ENCODE data around the gene DISC1. TPM values are rescaled to one million over a fixed set of nuclear protein-coding genes. Genes with fewer than 3 reads are reported as not detected.

The DISC1 gene
- total and polyA plus RNA-seq, 2 donors (not counting 1 experiment from before 2014, with no cell fraction given), result 2.0 to 4.3 TPM

GRCh38 chr1:232062967-232063366 is 436.4 kb downstream of the DISC1 start:
- TF ChIP-seq EZH2 (IDR thresholded peaks at IDR 0.05; ENCODE audit: low read length, missing control alignments), result no peak
- TF ChIP-seq, protein P1, sequence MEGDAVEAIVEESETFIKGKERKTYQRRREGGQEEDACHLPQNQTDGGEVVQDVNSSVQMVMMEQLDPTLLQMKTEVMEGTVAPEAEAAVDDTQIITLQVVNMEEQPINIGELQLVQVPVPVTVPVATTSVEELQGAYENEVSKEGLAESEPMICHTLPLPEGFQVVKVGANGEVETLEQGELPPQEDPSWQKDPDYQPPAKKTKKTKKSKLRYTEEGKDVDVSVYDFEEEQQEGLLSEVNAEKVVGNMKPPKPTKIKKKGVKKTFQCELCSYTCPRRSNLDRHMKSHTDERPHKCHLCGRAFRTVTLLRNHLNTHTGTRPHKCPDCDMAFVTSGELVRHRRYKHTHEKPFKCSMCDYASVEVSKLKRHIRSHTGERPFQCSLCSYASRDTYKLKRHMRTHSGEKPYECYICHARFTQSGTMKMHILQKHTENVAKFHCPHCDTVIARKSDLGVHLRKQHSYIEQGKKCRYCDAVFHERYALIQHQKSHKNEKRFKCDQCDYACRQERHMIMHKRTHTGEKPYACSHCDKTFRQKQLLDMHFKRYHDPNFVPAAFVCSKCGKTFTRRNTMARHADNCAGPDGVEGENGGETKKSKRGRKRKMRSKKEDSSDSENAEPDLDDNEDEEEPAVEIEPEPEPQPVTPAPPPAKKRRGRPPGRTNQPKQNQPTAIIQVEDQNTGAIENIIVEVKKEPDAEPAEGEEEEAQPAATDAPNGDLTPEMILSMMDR (conservative IDR thresholded peaks at IDR 0.05 in 1 of 2, IDR thresholded peaks at IDR 0.05 in 1 of 2; ENCODE audit: low read depth in 1 of 2, low read length in 2 of 2), result no peak
- no peaks in the 10 kb centered on the region for H3K79me2 ChIP-seq (ENCODE audit: control insufficient read depth, insufficient read depth, low read length)
- H3K9me3 ChIP-seq (ENCODE audit: control insufficient read depth, insufficient read depth, low read depth, low read length), result no peaks in the 10 kb centered on the region
- no peaks in the 10 kb centered on the region for H3K4me1 ChIP-seq (ENCODE audit: control insufficient read depth, extremely low read depth, insufficient read depth, low read length)
- H3K4me3 ChIP-seq (replicated peaks in 1 of 4; ENCODE audit: control extremely low read depth in 1 of 4, insufficient read depth in 1 of 4, low read depth in 3 of 4, low read length in 4 of 4), result no peak overlapping the region
- H3K4me2 ChIP-seq (ENCODE audit: extremely low read depth, insufficient read depth, low read length), result no peak overlapping the region
- DNase-seq (ENCODE audit: low read depth in 2 of 2), result no peak
- H3K36me3 ChIP-seq (ENCODE audit: control insufficient read depth, insufficient read depth, low read length), result no peaks in the 10 kb centered on the region
- no peaks in the 10 kb centered on the region for H4K20me1 ChIP-seq (ENCODE audit: control insufficient read depth, extremely low read depth, insufficient read depth, low read length)
- H3K27ac ChIP-seq (ENCODE audit: insufficient read depth, low read length), result no peak overlapping the region
- H2AFZ ChIP-seq (ENCODE audit: low read length), result no peak overlapping the region
- no peak overlapping the region for H3K9ac ChIP-seq (ENCODE audit: insufficient read depth, low read length)
- no peaks in the 10 kb centered on the region for H3K27me3 ChIP-seq (ENCODE audit: control insufficient read depth, insufficient read depth, low read length)

- H3K9me3 ChIP-seq (ENCODE audit: control insufficient read depth, insufficient read depth, low read depth, low read length), result no peaks in the 10 kb centered on the region
- no peaks in the 10 kb centered on the region for H4K20me1 ChIP-seq (ENCODE audit: control insufficient read depth, extremely low read depth, insufficient read depth, low read length)
- H3K4me1 ChIP-seq (ENCODE audit: control insufficient read depth, extremely low read depth, insufficient read depth, low read length), result no peaks in the 10 kb centered on the region
- no peak overlapping the region for H3K4me2 ChIP-seq (ENCODE audit: extremely low read depth, insufficient read depth, low read length)
- no peaks in the 10 kb centered on the region for H3K79me2 ChIP-seq (ENCODE audit: control insufficient read depth, insufficient read depth, low read length)
- H3K4me3 ChIP-seq (replicated peaks in 1 of 4; ENCODE audit: control extremely low read depth in 1 of 4, insufficient read depth in 1 of 4, low read depth in 3 of 4, low read length in 4 of 4), result no peak overlapping the region
- H3K27me3 ChIP-seq (ENCODE audit: control insufficient read depth, insufficient read depth, low read length), result no peaks in the 10 kb centered on the region
- no peak overlapping the region for H3K27ac ChIP-seq (ENCODE audit: insufficient read depth, low read length)
- no peak for TF ChIP-seq EZH2 (IDR thresholded peaks at IDR 0.05; ENCODE audit: low read length, missing control alignments)
- TF ChIP-seq, protein P1 (conservative IDR thresholded peaks at IDR 0.05 in 1 of 2, IDR thresholded peaks at IDR 0.05 in 1 of 2; ENCODE audit: low read depth in 1 of 2, low read length in 2 of 2), result no peak
- no peaks in the 10 kb centered on the region for H3K36me3 ChIP-seq (ENCODE audit: control insufficient read depth, insufficient read depth, low read length)
- H2AFZ ChIP-seq (ENCODE audit: low read length), result no peak overlapping the region
- no peak for DNase-seq (ENCODE audit: low read depth in 2 of 2)
- no peak overlapping the region for H3K9ac ChIP-seq (ENCODE audit: insufficient read depth, low read length)
Observed at GRCh38 chr1:232066521-232066920, 439.9 kb downstream of the DISC1 start.

DNA sequence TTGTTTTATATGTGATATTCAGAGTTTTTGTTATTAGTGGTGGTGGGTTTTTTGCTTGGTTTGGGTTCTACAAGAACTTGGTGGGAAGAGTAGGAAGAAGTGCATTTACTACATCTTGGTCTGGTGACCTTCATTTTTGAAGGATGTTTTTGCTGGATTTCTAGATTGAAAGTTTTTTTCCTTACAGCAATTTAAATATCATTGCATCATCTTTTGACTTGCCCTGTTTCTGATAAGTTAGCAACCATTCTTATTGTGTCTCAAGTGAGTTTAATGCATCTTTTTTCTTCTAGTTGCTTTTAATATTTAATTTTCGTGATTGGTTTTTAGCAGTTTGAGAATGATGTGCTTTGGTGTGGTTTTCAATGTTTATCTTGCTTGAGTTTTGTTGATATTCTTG is 447.7 kb downstream of the DISC1 start:
- no peaks in the 10 kb centered on the region for H3K79me2 ChIP-seq (ENCODE audit: control insufficient read depth, insufficient read depth, low read length)
- H3K4me1 ChIP-seq (ENCODE audit: control insufficient read depth, extremely low read depth, insufficient read depth, low read length), result no peaks in the 10 kb centered on the region
- TF ChIP-seq, protein P1 (conservative IDR thresholded peaks at IDR 0.05 in 1 of 2, IDR thresholded peaks at IDR 0.05 in 1 of 2; ENCODE audit: low read depth in 1 of 2, low read length in 2 of 2), result no peak
- no peak for TF ChIP-seq EZH2 (IDR thresholded peaks at IDR 0.05; ENCODE audit: low read length, missing control alignments)
- DNase-seq (ENCODE audit: low read depth in 2 of 2), result peak in 1 of 2 donors; percentile 39
- no peak overlapping the region for H3K4me2 ChIP-seq (ENCODE audit: extremely low read depth, insufficient read depth, low read length)
- H2AFZ ChIP-seq (ENCODE audit: low read length), result no peak overlapping the region
- no peaks in the 10 kb centered on the region for H3K27me3 ChIP-seq (ENCODE audit: control insufficient read depth, insufficient read depth, low read length)
- H4K20me1 ChIP-seq (ENCODE audit: control insufficient read depth, extremely low read depth, insufficient read depth, low read length), result no peaks in the 10 kb centered on the region
- H3K36me3 ChIP-seq (ENCODE audit: control insufficient read depth, insufficient read depth, low read length), result no peaks in the 10 kb centered on the region
- H3K9ac ChIP-seq (ENCODE audit: insufficient read depth, low read length), result no peak overlapping the region
- no peak overlapping the region for H3K4me3 ChIP-seq (replicated peaks in 1 of 4; ENCODE audit: control extremely low read depth in 1 of 4, insufficient read depth in 1 of 4, low read depth in 3 of 4, low read length in 4 of 4)
- no peak overlapping the region for H3K27ac ChIP-seq (ENCODE audit: insufficient read depth, low read length)
- no peaks in the 10 kb centered on the region for H3K9me3 ChIP-seq (ENCODE audit: control insufficient read depth, insufficient read depth, low read depth, low read length)

Data from fibroblast of lung (primary cell).